Measurements from ENCODE around the gene FGF18.
"Not testable (repeated sequence)": the region's sequence is repeated elsewhere in the genome, so short reads cannot be mapped to it uniquely, and the experiment has no call there.

The FGF18 gene, protein sequence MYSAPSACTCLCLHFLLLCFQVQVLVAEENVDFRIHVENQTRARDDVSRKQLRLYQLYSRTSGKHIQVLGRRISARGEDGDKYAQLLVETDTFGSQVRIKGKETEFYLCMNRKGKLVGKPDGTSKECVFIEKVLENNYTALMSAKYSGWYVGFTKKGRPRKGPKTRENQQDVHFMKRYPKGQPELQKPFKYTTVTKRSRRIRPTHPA

DNA sequence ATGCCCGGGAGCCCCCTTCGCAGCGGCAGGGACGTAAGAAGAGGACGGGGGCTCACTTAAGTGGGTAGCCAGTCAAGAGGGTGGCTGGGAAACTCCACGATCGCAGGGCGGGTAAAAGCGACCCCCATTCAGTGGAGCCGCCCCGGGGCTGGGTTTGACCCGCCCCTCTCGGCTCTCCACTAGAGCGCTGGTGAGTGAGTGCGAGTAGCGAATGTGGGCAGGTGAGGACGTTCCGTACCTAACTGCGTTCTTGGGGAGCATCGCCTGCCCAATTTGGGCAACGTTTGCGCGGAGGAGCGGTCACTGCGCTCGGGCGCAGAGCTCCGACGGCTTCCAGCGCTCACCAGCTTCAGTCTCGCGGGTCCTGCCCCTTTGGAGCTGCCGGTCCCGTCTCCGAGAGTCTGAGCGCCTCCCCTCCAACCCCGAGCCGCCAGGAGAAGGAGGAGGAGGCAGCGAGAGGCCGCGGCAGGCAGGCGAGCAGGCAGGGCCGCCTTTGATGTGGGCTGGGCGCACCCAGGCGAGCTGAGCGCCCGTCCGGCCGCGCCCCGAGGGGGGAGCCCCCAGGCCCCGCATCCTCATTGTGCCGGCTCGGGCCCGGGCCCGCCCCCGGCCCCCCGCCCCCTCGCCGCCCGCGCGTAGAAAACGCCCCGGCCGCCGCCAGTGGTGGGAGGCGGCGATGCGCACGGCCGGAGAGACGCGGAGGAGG, at the start of gene FGF18:
TSS of gene FGF18 (plus strand) at position 666 of the 706 bp plus-strand sequence. CDS start 553 bp downstream, outside the sequence.
- H3K4me3 ChIP-seq (ENCODE audit: low read depth, low read length), result peak within 1 kb of the TSS; percentile 39
- DNase-seq (ENCODE audit: low read depth), result peak; percentile 58
- TF ChIP-seq, protein P1, sequence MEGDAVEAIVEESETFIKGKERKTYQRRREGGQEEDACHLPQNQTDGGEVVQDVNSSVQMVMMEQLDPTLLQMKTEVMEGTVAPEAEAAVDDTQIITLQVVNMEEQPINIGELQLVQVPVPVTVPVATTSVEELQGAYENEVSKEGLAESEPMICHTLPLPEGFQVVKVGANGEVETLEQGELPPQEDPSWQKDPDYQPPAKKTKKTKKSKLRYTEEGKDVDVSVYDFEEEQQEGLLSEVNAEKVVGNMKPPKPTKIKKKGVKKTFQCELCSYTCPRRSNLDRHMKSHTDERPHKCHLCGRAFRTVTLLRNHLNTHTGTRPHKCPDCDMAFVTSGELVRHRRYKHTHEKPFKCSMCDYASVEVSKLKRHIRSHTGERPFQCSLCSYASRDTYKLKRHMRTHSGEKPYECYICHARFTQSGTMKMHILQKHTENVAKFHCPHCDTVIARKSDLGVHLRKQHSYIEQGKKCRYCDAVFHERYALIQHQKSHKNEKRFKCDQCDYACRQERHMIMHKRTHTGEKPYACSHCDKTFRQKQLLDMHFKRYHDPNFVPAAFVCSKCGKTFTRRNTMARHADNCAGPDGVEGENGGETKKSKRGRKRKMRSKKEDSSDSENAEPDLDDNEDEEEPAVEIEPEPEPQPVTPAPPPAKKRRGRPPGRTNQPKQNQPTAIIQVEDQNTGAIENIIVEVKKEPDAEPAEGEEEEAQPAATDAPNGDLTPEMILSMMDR (IDR thresholded peaks at IDR 0.05; ENCODE audit: insufficient read depth, low read depth, low read length, missing control alignments), result no peak

DNA sequence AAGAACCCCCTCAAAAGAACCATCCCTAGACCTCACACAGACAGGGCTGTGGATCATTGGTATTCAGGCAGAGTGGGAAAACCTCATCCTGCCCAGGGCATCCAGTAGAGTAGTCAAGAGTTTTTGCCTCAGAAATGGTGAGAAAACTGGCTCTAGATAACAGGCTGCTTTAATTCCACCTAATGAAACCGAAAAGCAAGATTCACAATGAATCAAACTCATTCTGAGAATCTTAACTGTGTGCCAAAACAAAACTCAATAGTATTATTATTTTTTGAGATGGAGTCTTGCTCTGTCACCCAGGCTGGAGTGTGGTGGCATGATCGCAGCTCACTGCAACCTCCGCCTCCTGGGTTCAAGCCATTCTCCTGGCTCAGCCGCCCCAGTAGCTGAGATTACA, 49.5 kb upstream of the FGF18 start:
- TF ChIP-seq, protein P1 (IDR thresholded peaks at IDR 0.05; ENCODE audit: insufficient read depth, low read depth, low read length, missing control alignments), result no peak
- DNase-seq (ENCODE audit: low read depth), result no peak
- H3K4me3 ChIP-seq (ENCODE audit: low read depth, low read length), result no peak overlapping the region

DNA sequence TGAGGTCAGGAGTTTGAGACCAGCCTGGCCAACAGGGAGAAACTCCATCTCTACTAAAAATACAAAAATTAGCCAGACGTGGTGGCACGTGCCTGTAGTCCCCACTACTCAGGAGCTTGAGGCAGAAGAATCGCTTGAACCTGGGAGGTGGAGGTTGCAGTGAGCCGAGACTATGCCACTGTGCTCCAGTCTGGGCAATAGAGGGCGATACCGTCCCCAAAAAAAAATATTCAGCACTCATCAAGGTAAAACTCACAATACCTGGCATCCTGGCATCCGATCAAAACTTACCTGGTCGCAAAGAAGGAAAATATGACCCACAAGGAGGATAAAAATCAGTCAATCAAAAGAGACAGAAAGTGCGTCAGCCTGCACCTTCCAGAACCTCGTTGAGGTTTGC, 48.6 kb upstream of the FGF18 start:
- H3K4me3 ChIP-seq (ENCODE audit: low read depth, low read length); DNase-seq (ENCODE audit: low read depth): not testable (repeated sequence)

DNA sequence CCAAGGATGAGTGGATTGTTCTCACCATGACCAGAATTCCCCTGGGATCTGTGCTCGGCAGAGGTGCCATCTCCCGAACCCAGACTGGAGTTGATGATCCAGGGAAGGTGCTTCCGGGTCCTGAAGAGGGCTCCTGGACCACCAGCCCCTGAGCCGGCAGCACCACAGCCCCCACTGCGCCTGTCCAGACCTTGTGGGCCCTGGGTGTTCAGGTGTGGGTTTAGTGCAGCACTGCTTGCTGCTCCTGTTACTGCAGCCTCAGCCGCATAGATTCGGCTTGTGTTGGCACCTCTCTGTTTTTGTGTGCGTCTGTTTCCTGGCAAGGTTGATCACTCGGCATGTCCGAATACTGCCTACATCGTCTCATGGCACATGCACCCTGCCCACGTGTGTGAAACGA, 48.1 kb upstream of the FGF18 start:
- DNase-seq (ENCODE audit: low read depth), result no peak
- H3K4me3 ChIP-seq (ENCODE audit: low read depth, low read length), result no peak overlapping the region
- TF ChIP-seq, protein P1 (IDR thresholded peaks at IDR 0.05; ENCODE audit: insufficient read depth, low read depth, low read length, missing control alignments), result no peak

DNA sequence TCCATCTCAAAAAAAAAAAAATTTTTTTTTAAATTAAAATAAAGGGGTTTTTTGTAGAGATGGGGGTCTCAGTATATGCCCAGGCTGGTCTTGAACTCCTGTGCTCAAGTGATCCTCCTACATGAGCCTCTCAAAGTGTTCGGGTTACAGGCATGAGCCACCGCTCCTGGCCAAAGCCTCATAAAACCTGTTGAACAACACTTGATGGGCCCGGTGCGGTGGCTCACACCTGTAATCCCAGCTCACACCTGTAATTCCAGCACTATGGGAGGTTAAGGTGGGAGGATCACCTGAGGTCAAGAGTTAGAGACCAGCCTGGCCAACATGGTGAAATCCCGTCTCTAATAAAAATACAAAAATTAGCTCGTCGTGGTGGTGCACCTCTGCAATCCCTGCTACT, 39.5 kb upstream of the FGF18 start:
- TF ChIP-seq, protein P1 (IDR thresholded peaks at IDR 0.05; ENCODE audit: insufficient read depth, low read depth, low read length, missing control alignments), result no peak
- H3K4me3 ChIP-seq (ENCODE audit: low read depth, low read length), result no peak overlapping the region
- no peak for DNase-seq (ENCODE audit: low read depth)

DNA sequence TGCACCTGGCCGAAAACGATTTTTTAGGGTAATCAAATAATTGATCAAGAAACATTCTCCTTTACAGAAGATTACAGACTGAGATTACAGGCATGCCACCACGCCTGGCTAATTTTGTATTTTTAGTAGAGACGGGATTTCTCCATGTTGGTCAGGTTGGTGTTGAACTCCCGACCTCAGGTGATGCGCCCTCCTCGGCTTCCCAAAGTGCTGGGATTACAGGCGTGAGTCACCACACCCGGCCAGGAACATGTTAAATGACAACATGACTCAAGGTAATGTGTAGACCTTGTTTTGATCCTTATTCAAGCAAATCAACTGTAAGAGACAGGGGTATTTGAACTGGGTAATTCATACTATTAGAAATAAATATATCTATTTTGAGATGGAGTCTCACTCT, 35.0 kb upstream of the FGF18 start:
- H3K4me3 ChIP-seq (ENCODE audit: low read depth, low read length); DNase-seq (ENCODE audit: low read depth): not testable (repeated sequence)

DNA sequence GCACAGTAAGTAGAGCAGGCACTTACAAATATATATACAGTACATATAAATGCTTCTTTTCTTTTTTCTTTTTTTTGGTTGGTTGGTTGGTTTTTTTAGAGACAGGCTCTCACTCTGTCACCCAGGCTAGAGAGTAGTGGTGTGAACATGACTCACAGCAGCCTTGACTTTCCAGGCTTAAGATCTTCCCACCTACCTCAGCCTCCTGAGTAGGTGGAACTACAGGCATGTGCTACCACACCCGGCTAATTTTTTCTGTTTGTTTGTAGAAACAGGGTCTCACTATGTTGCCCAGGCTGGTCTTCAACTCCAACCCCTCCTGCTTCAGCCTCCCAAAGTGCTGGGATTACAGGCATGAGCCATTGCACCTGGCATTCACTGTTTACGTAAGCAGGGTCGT, 34.4 kb upstream of the FGF18 start:
- not testable (repeated sequence) for DNase-seq (ENCODE audit: low read depth); H3K4me3 ChIP-seq (ENCODE audit: low read depth, low read length)

DNA sequence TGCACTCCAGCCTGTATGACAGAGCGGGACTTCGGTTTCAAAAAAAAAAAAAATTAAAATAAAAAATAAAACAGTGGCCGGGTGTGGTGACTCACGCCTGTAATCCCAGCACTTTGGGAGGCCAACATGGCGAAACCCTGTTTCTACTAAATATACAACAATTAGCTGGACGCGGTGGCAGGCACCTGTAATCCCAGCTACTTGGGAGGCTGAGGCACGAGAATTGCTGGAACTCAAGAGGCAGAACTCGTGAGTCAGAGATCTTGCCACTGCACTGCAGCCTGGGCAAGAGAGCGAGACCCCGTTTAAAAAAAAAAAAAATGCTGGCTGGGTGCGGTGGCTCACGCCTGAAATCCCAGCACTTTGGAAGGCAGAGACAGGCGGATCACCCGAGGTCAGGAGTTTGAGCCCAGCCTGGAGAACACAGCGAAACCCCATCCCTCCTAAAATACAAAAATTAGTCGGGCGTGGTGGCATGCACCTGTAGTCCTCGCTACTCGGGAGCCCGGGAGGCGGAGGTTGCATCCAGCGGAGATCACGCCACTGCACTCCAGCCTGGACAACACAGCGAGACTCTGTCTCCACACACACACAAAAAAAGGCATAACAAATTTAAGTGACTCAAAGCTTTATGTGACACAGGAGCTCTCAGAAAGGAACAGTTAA, 33.3 kb upstream of the FGF18 start:
- DNase-seq (ENCODE audit: low read depth), result no peak
- H3K4me3 ChIP-seq (ENCODE audit: low read depth, low read length), result no peak overlapping the region
- TF ChIP-seq, protein P1 (IDR thresholded peaks at IDR 0.05; ENCODE audit: insufficient read depth, low read depth, low read length, missing control alignments), result no peak

All from GM12865 (cell line).